NK-92 (cell line): ENCODE results near the gene MARK3.

Source experiments
- DNase-seq: peaks from one replicate; lab custom pipeline; 2025; ENCODE audit not compliant: unreplicated experiment; lab: John Stamatoyannopoulos, UW

The MARK3 gene

DNA sequence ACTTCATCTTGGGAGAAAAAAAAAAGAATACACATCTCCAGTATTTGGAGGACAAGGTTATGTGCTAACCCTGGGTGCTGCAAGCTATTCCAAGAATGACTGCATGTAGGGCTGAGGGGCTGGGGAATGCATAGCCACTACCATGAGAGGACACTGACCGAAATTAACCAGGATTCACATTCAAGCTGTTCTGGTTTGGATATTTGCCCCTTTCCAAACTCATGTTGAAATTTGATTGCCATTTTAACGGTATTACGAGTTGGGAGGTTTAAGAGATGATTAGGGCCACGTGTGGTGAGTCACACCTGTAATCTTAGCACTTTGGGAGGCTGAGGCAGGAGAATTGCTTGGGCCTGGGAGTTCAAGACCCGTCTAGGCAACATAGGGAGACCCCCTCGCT is 18.5 kb upstream of the MARK3 start:
- DNase-seq, result no peak

GRCh38 chr14:103367995-103368394 is 17.2 kb upstream of the MARK3 start:
- DNase-seq, result no peak

- no peak for DNase-seq
Measured at GRCh38 chr14:103370087-103370486, 15.1 kb upstream of the MARK3 start.

GRCh38 chr14:103372017-103372416 is 13.2 kb upstream of the MARK3 start:
- no peak for DNase-seq

- DNase-seq, result no peak
Measured at GRCh38 chr14:103372552-103373304, 12.5 kb upstream of the MARK3 start.

GRCh38 chr14:103374121-103374520 is 11.1 kb upstream of the MARK3 start:
- DNase-seq, result no peak

- DNase-seq, result no peak
Measured at GRCh38 chr14:103377522-103378037, 7.6 kb upstream of the MARK3 start.

- DNase-seq, result no peak
Measured at GRCh38 chr14:103378038-103378854, 7.0 kb upstream of the MARK3 start.

- DNase-seq, result no peak
Measured at GRCh38 chr14:103380719-103381377, 4.4 kb upstream of the MARK3 start.

GRCh38 chr14:103382376-103382775 is 2.8 kb upstream of the MARK3 start:
- no peak for DNase-seq

DNA sequence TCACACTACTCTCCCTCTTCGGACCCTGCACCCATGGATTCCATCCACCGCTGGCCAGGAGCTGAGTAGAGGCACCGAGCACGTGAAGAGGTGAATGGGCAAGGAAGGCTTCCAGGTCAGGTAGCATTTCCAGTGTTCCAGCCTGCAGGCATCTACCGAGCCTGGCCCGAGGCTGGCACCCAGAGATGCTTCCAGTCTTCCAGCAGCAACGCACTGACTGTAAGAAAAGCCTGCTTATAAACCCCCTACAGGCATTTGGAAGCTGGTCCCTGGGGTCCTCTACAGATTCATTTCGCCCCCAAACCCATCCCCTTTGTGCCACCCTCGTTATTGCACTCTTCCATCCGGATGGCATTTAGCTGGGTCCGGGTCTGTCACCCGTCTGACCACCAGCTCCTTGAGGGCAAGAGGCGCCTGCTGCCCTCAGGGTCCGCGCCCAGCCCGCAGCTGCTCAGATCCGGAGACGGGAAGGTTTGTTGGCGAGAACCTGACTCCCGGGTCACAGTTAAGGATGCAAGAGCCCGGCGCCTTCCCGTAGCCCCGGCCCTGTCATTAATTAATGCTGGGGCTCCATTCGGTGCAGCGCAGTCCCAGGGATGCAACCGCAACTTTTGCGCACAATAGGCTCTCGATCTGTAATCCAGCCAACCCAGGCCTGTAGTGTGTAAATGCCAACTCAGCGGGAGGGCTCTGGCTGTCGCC is 614 bp upstream of the MARK3 start:
- no peak for DNase-seq

DNA sequence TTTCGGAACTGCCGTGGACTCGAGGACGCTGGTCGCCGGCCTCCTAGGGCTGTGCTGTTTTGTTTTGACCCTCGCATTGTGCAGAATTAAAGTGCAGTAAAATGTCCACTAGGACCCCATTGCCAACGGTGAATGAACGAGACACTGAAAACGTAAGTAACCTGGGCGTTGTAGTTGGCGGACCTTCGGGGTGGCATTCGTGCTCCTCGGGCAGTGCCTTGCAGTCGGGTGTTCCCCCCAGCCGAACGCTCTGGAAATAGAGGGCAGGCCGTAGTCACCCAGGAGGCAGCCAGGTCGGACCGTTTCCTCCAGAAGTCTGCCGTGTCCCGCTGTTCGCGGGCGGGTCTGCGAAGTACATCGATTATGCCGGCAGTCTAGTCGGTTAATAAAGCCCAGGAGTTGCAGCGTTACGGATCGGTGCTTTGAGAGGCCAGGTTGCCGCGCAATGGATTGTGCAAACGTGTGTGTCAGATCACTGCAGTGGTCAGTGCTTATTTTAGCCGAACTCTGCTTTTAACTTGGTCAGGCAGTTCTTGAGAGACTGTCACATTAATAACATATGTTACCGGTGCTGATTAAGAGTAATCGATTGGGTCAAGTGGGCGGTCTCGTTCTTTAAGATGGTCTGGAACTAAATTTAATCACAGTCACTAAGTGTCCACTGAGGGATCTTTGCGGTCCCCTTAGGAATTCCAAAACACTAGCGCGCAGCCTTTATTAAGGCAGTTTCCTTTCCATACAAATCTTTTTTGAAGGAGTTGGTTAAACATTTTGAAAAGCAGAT is 906 bp downstream of the MARK3 start:
- no peak for DNase-seq

- DNase-seq, result no peak
Measured at GRCh38 chr14:103386713-103387329, 1.6 kb downstream of the MARK3 start.

DNA sequence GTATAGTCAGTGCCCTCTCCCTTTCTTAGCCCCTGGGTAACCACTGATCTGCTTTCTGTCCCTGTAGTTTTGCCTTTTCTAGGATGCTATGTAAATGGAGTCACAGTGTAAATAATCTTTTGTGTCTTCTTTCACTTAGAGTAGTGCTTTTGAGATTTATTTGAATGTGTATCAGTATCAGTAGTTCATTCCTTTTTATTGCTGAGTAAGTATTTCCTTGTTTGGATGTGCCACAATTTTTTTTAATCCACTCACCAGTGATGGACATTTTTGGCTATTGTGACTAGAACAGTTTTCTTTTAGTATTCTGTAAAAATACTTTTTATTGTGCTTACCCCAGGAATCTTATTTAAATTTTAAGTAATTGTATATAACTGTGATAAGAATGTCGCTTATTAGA is 3.4 kb downstream of the MARK3 start:
- no peak for DNase-seq

- no peak for DNase-seq
Measured at GRCh38 chr14:103390605-103391004, 5.4 kb downstream of the MARK3 start.

DNA sequence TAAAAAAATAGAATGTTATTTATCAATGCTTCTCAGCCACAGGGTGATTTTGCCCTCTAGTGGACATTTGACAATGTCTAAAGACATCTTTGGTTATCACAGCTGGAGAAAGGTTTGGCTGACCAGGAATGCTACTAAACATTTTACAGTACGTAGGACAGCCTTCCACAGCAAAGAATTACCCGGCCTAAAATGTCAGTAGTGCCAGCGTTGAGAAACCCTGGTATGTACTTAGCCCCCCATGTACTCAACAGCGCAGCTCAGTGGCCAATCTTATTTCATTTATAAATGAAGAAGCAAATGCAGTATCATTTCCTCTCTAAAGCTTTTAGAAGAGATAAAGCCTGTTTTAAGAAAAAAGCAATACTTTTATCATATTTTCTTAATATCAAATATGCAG is 5.8 kb downstream of the MARK3 start:
- DNase-seq, result no peak

GRCh38 chr14:103392106-103392505 is 6.9 kb downstream of the MARK3 start:
- no peak for DNase-seq

- DNase-seq, result no peak
Measured at GRCh38 chr14:103392572-103392971, 7.4 kb downstream of the MARK3 start.

DNA sequence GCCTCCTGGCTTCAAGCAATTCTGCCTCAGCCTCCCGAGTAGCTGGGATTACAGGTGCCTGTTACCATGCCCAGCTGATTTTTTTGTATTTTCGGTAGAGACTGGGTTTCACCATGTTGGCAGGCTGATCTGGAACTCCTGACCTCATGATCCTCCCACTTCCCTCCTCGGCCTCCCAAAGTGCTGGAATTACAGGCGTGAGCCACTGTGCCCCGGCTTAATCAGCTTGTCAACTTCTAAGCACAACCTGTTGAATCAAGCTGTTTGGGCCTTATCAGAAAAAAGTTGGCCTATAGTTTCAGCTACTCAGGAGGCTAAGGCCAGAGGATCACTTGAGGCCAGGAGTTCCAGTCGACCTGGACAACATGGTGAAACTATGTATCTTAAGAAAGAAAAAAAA is 7.9 kb downstream of the MARK3 start:
- DNase-seq, result no peak
